ENCODE data around the gene IRF5.

DNA sequence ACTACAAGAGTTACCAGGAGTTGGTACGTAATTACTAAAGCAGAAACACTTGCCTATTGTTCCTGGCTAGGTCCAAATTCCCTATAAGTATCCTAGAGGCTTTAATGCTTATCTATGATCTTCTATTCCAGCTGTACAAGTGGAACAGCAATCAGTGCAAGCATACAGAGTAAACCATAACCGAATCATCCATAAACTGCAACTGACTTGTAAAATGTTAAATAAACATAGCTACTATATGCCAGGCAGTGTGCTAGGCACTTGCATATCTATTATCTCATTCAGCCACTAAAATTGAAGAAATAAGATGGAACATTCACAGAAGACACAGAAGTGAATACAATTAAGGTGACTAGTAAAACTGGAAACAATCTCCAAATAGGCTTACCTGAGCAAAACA is 55.7 kb downstream of the IRF5 start:
- TF ChIP-seq POLR2A (IDR thresholded peaks at IDR 0.05; ENCODE audit: low read depth) (no peak), EP300 (IDR thresholded peaks at IDR 0.05) (no peak)
- TF ChIP-seq, protein P1, sequence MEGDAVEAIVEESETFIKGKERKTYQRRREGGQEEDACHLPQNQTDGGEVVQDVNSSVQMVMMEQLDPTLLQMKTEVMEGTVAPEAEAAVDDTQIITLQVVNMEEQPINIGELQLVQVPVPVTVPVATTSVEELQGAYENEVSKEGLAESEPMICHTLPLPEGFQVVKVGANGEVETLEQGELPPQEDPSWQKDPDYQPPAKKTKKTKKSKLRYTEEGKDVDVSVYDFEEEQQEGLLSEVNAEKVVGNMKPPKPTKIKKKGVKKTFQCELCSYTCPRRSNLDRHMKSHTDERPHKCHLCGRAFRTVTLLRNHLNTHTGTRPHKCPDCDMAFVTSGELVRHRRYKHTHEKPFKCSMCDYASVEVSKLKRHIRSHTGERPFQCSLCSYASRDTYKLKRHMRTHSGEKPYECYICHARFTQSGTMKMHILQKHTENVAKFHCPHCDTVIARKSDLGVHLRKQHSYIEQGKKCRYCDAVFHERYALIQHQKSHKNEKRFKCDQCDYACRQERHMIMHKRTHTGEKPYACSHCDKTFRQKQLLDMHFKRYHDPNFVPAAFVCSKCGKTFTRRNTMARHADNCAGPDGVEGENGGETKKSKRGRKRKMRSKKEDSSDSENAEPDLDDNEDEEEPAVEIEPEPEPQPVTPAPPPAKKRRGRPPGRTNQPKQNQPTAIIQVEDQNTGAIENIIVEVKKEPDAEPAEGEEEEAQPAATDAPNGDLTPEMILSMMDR (IDR thresholded peaks at IDR 0.05): no peak
